ENCODE measurements around the gene LIPI. TPM values are rescaled to one million over a fixed set of nuclear protein-coding genes. Genes with fewer than 3 reads are reported as not detected.
"Not testable (repeated sequence)": the region's sequence is repeated elsewhere in the genome, so short reads cannot be mapped to it uniquely, and the experiment has no call there.

The LIPI gene
- total RNA-seq, 1 experiment from 2014 or later, result not detected

- H4K5ac ChIP-seq (ENCODE audit: insufficient read length, low read depth, low read length); H3K27ac ChIP-seq (ENCODE audit: insufficient read length, low read depth, low read length); H4K8ac ChIP-seq (replicated peaks; ENCODE audit: insufficient read length, low read depth, low read length); DNase-seq; H3K23ac ChIP-seq (ENCODE audit: insufficient read length, low read depth, low read length); H2AK5ac ChIP-seq (ENCODE audit: insufficient read length, low read length); H2BK15ac ChIP-seq (ENCODE audit: low read depth, low read length); H3K14ac ChIP-seq (ENCODE audit: insufficient read depth, low read length); H3K4me2 ChIP-seq (ENCODE audit: insufficient read depth, insufficient read length, low read length); H3K56ac ChIP-seq (ENCODE audit: insufficient read length, low read depth, low read length); H3K9me3 ChIP-seq (ENCODE audit: control insufficient read depth, low read depth, low read length); H3K79me1 ChIP-seq (ENCODE audit: insufficient read depth, low read depth, low read length, poor library complexity, severe bottlenecking); H3K27ac Mint-ChIP-seq; H3K4me3 Mint-ChIP-seq; H4K20me1 ChIP-seq (ENCODE audit: control insufficient read depth, insufficient read depth, insufficient read length); H2BK5ac ChIP-seq (ENCODE audit: insufficient read length, low read length); H3K27me3 ChIP-seq (ENCODE audit: insufficient read depth, low read length); H3K18ac ChIP-seq (ENCODE audit: insufficient read length, low read depth, low read length); H3K9ac ChIP-seq (ENCODE audit: extremely low read depth, insufficient read length, low read length); H4K91ac ChIP-seq (ENCODE audit: insufficient read length, low read depth, low read length); H3K4me1 ChIP-seq (ENCODE audit: insufficient read depth, low read length); H3K79me2 ChIP-seq (ENCODE audit: insufficient read depth, low read length); H2BK12ac ChIP-seq (ENCODE audit: insufficient read length, low read depth, low read length); H3K36me3 Mint-ChIP-seq (ENCODE audit: insufficient read depth in 1 of 3, low read depth in 3 of 3); H2AFZ ChIP-seq (ENCODE audit: low read length); H3K4me1 Mint-ChIP-seq; H2BK120ac ChIP-seq (ENCODE audit: low read depth, low read length, poor library complexity, severe bottlenecking); H3K4ac ChIP-seq (ENCODE audit: low read depth, low read length); H2BK20ac ChIP-seq (ENCODE audit: low read depth, low read length, poor library complexity, severe bottlenecking); H3K23me2 ChIP-seq (ENCODE audit: insufficient read length, low read depth, low read length, poor library complexity, severe bottlenecking); H3T11ph ChIP-seq (ENCODE audit: low read length); H3K27me3 Mint-ChIP-seq (ENCODE audit: low read depth): not testable (repeated sequence)
- peaks cover 43 to 44% of the 10 kb centered on the region in 2 experiments for H3K9me3 Mint-ChIP-seq
- WGBS (ENCODE audit: extremely low coverage, insufficient read length, low lambda C conversion rate), result no CpG with 5 or more reads among the region's 19 CpGs
These were observed 148.1 kb downstream of the LIPI start for GRCh38 chr21:14062684-14063083.

- H4K20me1 ChIP-seq (ENCODE audit: control insufficient read depth, insufficient read depth, insufficient read length); H3K36me3 Mint-ChIP-seq (ENCODE audit: insufficient read depth in 1 of 3, low read depth in 3 of 3): not testable (repeated sequence)
These were observed 148.9 kb downstream of the LIPI start for GRCh38 chr21:14061820-14062219.

More at GRCh38 chr21:14061820-14062219, 148.9 kb downstream of the LIPI start:
- H4K5ac ChIP-seq (ENCODE audit: insufficient read length, low read depth, low read length); H2AK5ac ChIP-seq (ENCODE audit: insufficient read length, low read length); H2BK15ac ChIP-seq (ENCODE audit: low read depth, low read length); H3K9ac ChIP-seq (ENCODE audit: extremely low read depth, insufficient read length, low read length); H4K91ac ChIP-seq (ENCODE audit: insufficient read length, low read depth, low read length); H3K18ac ChIP-seq (ENCODE audit: insufficient read length, low read depth, low read length); H3K56ac ChIP-seq (ENCODE audit: insufficient read length, low read depth, low read length); H3K4ac ChIP-seq (ENCODE audit: low read depth, low read length); H3T11ph ChIP-seq (ENCODE audit: low read length); H3K4me1 ChIP-seq (ENCODE audit: insufficient read depth, low read length); H3K27ac ChIP-seq (ENCODE audit: insufficient read length, low read depth, low read length); H3K23ac ChIP-seq (ENCODE audit: insufficient read length, low read depth, low read length); H3K23me2 ChIP-seq (ENCODE audit: insufficient read length, low read depth, low read length, poor library complexity, severe bottlenecking); H3K79me1 ChIP-seq (ENCODE audit: insufficient read depth, low read depth, low read length, poor library complexity, severe bottlenecking); H3K4me2 ChIP-seq (ENCODE audit: insufficient read depth, insufficient read length, low read length); H2BK120ac ChIP-seq (ENCODE audit: low read depth, low read length, poor library complexity, severe bottlenecking); H3K27me3 Mint-ChIP-seq (ENCODE audit: low read depth); H3K14ac ChIP-seq (ENCODE audit: insufficient read depth, low read length); H4K8ac ChIP-seq (replicated peaks; ENCODE audit: insufficient read length, low read depth, low read length); H3K27me3 ChIP-seq (ENCODE audit: insufficient read depth, low read length); H2BK12ac ChIP-seq (ENCODE audit: insufficient read length, low read depth, low read length); DNase-seq; H2BK5ac ChIP-seq (ENCODE audit: insufficient read length, low read length); H3K9me3 ChIP-seq (ENCODE audit: control insufficient read depth, low read depth, low read length); H3K4me3 Mint-ChIP-seq; H3K79me2 ChIP-seq (ENCODE audit: insufficient read depth, low read length); H2BK20ac ChIP-seq (ENCODE audit: low read depth, low read length, poor library complexity, severe bottlenecking); H2AFZ ChIP-seq (ENCODE audit: low read length); H3K27ac Mint-ChIP-seq; H3K4me1 Mint-ChIP-seq: not testable (repeated sequence)
- peaks cover 51 to 52% of the 10 kb centered on the region in 2 experiments for H3K9me3 Mint-ChIP-seq
- WGBS (ENCODE audit: extremely low coverage, insufficient read length, low lambda C conversion rate), result no CpG with 5 or more reads among the region's 10 CpGs
